HepG2 (cell line): ENCODE data around the gene C1QTNF5. TPM values are rescaled to one million over a fixed set of nuclear protein-coding genes. Genes with fewer than 3 reads are reported as not detected.

Experiments
- ATAC-seq: fragments of 200-7000 bp; cut with Tn5 transposase; 3 replicates; pipeline ENCODE4 v1.9.1; 2020; ENCODE audit warnings: mild to moderate bottlenecking, moderate library complexity
- BruUV-seq: library from RNA; stranded (reverse); fragments of 400-500 nt; replicated peaks from 2 replicates; lab custom pipeline; 2021; lab: Mats Ljungman, UMichigan
- CTCF ChIA-PET: fragments of 300-600 bp; formaldehyde crosslinking; extraction: SDS; loops from one replicate; lab custom pipeline; 2021; ENCODE audit warnings: low total read pairs, inconsistent platforms, low intra/inter-chr PET ratio; lab: Yijun Ruan, JAX
- POLR2A ChIA-PET: fragments of 350-600 bp; sonication (Branson Sonifier 250); formaldehyde crosslinking; loops from one replicate; lab custom pipeline; 2020; ENCODE audit warnings: antibody characterized with exemption, inconsistent platforms; lab: Yijun Ruan, JAX
- DNase-seq: peaks from one replicate; pipeline ENCODE4 v3.0.0-alpha.2; 2015; ENCODE audit warnings: low spot score
- FAIRE-seq: peaks from 3 replicates; lab custom pipeline; 2011; peaks lifted over from hg19 to GRCh38; lab: Jason Lieb, UNC
- H2AFZ ChIP-seq: one replicate; pipeline ENCODE4 v1.6.1; 2011; ENCODE audit warnings: low read length, inconsistent platforms
- H3K27ac ChIP-seq: fragments of 300-600 bp; 3 replicates; pipeline ENCODE4 v1.8.0; 2011; ENCODE audit warnings: mixed run types, mild to moderate bottlenecking, mixed read lengths, low read length, inconsistent platforms; ENCODE audit not compliant: insufficient read depth; ENCODE audit errors: extremely low read length
- H3K27me3 ChIP-seq, 2 experiments: fragments of 200-600 bp in 1 of 2; 2 replicates in 1 of 2; 3 replicates in 1 of 2; pipeline versions ENCODE4 v1.6.0 to v1.8.0; 2011; ENCODE audit warnings: low read length in 2 of 2, mild to moderate bottlenecking in 2 of 2, moderate library complexity in 2 of 2, inconsistent platforms in 1 of 2; ENCODE audit not compliant: insufficient read depth in 2 of 2, control insufficient read depth in 1 of 2
- H3K36me3 ChIP-seq, 2 experiments: fragments of 200-600 bp in 1 of 2; replicated peaks in 1 of 2; 2 replicates in 1 of 2; 3 replicates in 1 of 2; pipeline versions ENCODE4 v1.5.1 to v1.8.0; 2011; ENCODE audit warnings: low read length in 2 of 2, inconsistent platforms in 1 of 2; ENCODE audit not compliant: insufficient read depth in 2 of 2, control insufficient read depth in 1 of 2
- H3K4me1 ChIP-seq: 2 replicates; pipeline ENCODE4 v1.5.1; 2012; ENCODE audit warnings: low read length, inconsistent platforms; ENCODE audit not compliant: insufficient read depth
- H3K4me2 ChIP-seq: 2 replicates; pipeline ENCODE4 v1.6.0; 2011; ENCODE audit warnings: low read depth, low read length, inconsistent platforms
- H3K4me3 ChIP-seq, 3 experiments: fragments of 200-600 bp in 1 of 3; sonication (generic), shearing (Covaris generic) in 1 of 3; replicated peaks in 1 of 3; 2 replicates each; pipeline ENCODE4 v1.5.1; 2011 to 2016; ENCODE audit warnings: low read length in 3 of 3, inconsistent platforms in 2 of 3, low read depth in 2 of 3, mild to moderate bottlenecking in 2 of 3, control low read depth in 1 of 3, mixed read lengths in 1 of 3; ENCODE audit not compliant: insufficient read depth in 1 of 3
- H3K79me2 ChIP-seq: one replicate; pipeline ENCODE4 v1.6.1; 2011; ENCODE audit warnings: low read length, inconsistent platforms; ENCODE audit not compliant: insufficient read depth
- H3K9ac ChIP-seq: 2 replicates; pipeline ENCODE4 v1.6.0; 2011; ENCODE audit warnings: mild to moderate bottlenecking, low read depth, low read length, inconsistent platforms; ENCODE audit not compliant: insufficient read depth
- H3K9me3 ChIP-seq: 2 replicates; pipeline ENCODE4 v1.5.1; 2012; ENCODE audit warnings: mild to moderate bottlenecking, low read length
- H4K20me1 ChIP-seq: 2 replicates; pipeline ENCODE4 v1.6.0; 2011; ENCODE audit warnings: inconsistent platforms, mild to moderate bottlenecking, low read length, moderate library complexity; ENCODE audit not compliant: insufficient read depth
- ELF3 ChIP-seq: IDR thresholded peaks from 2 replicates; pipeline ENCODE4 v1.6.1; 2016; ENCODE audit warnings: missing genetic modification reagents, missing compliant biosample characterization
- EP300 ChIP-seq, 3 experiments: sonication (generic) in 1 of 3; formaldehyde crosslinking in 1 of 3; IDR thresholded peaks; 2 replicates each; pipeline versions ENCODE4 v1.5.1 to v1.6.1; 2011 to 2020; ENCODE audit warnings: low read depth in 2 of 3, low read length in 2 of 3, borderline replicate concordance in 1 of 3, improper control_type of control experiment in 1 of 3, mild to moderate bottlenecking in 1 of 3, missing genetic modification reagents in 1 of 3, moderate library complexity in 1 of 3
- FOXO4 ChIP-seq: sonication (generic); formaldehyde crosslinking; conservative IDR thresholded peaks from 2 replicates; pipeline ENCODE4 v1.8.1; 2023; ENCODE audit warnings: missing genetic modification reagents
- KLF13 ChIP-seq: sonication (generic); formaldehyde crosslinking; IDR thresholded peaks from 2 replicates; pipeline ENCODE4 v1.4.0; 2020; ENCODE audit warnings: mild to moderate bottlenecking, missing genetic modification reagents
- SALL1 ChIP-seq: sonication (generic); formaldehyde crosslinking; IDR thresholded peaks from 2 replicates; pipeline ENCODE4 v1.8.0; 2022; ENCODE audit warnings: mild to moderate bottlenecking, missing genetic modification reagents
- SOX13 ChIP-seq, 3 experiments: fragments of 450-650 bp in 1 of 3; sonication (generic) in 1 of 3; formaldehyde crosslinking in 1 of 3; IDR thresholded peaks in 2 of 3; conservative IDR thresholded peaks in 1 of 3; 2 replicates each; pipeline versions ENCODE4 v1.5.0 to v1.6.1; 2016 to 2020; ENCODE audit warnings: antibody characterized with exemption in 1 of 3, mild to moderate bottlenecking in 1 of 3, missing compliant biosample characterization in 1 of 3, missing genetic modification reagents in 1 of 3, moderate library complexity in 1 of 3
- TBP ChIP-seq: sonication (generic); formaldehyde crosslinking; IDR thresholded peaks from 2 replicates; pipeline ENCODE4 v1.5.0; 2020; ENCODE audit warnings: missing genetic modification reagents
- ZMYM4 ChIP-seq: sonication (generic); formaldehyde crosslinking; IDR thresholded peaks from 2 replicates; pipeline ENCODE4 v1.8.1; 2023; ENCODE audit warnings: mild to moderate bottlenecking, missing genetic modification reagents
- ZNF20 ChIP-seq: sonication (generic); formaldehyde crosslinking; IDR thresholded peaks from 2 replicates; pipeline ENCODE4 v1.4.0; 2020; ENCODE audit warnings: mild to moderate bottlenecking, moderate library complexity, missing genetic modification reagents
- ZNF510 ChIP-seq: sonication (generic); formaldehyde crosslinking; IDR thresholded peaks from 2 replicates; pipeline ENCODE4 v1.4.0; 2020; ENCODE audit warnings: low read depth, mild to moderate bottlenecking, missing genetic modification reagents
- ZNF558 ChIP-seq: sonication (generic); formaldehyde crosslinking; IDR thresholded peaks from 2 replicates; pipeline ENCODE4 v1.9.0; 2022; ENCODE audit warnings: mild to moderate bottlenecking, missing genetic modification reagents, borderline replicate concordance
- ZNF766 ChIP-seq: sonication (generic); formaldehyde crosslinking; IDR thresholded peaks from 2 replicates; pipeline ENCODE4 v1.5.0; 2020; ENCODE audit warnings: missing genetic modification reagents, borderline replicate concordance
- ZNF770 ChIP-seq: sonication (generic); formaldehyde crosslinking; IDR thresholded peaks from 2 replicates; pipeline ENCODE4 v1.5.0; 2020; ENCODE audit warnings: mild to moderate bottlenecking, missing genetic modification reagents
- WGBS: methylation state at CpG from one replicate; pipeline ENCODE4 v1.1.6; 2017; ENCODE audit warnings: low lambda C conversion rate; 5-methylcytosine and 5-hydroxymethylcytosine counted together
- in situ Hi-C: cut with HindIII; loops from 2 replicates; pipeline ENCODE4 v1.10.0; 2017; ENCODE audit warnings: low pct_unique_long_range_greater_than_20kb; ENCODE audit not compliant: extremely low pct_ligation_motif_present
- intact Hi-C: fragments of 100-400 bp; cut with micrococcal nuclease; formaldehyde crosslinking; loops from one replicate; pipeline ENCODE4 v1.10.0; 2022; ENCODE audit not compliant: unreplicated experiment
- polyA plus RNA-seq, 8 experiments: library from polyadenylated mRNA; depleted of rRNA in 3 of 8; stranded (reverse) in 7 of 8; unstranded in 1 of 8; fragments of >200 nt; fragmentation: Illumina TruSeq in 4 of 8; extraction: Trizol in 4 of 8; gene quantifications; 2 replicates each; pipeline versions ENCODE4 v1.2.1 to v1.2.3, GENCODE V29; 2011 to 2016; ENCODE audit warnings: low read depth in 4 of 8, missing spikeins in 1 of 8, mixed read lengths in 1 of 8; ENCODE audit not compliant: insufficient read depth in 1 of 8
- total RNA-seq, 5 experiments: library from RNA; depleted of rRNA; stranded (reverse); fragments of >200 nt; fragmentation: Illumina TruSeq; extraction: Trizol; gene quantifications; 2 replicates each; pipeline ENCODE4 v1.2.3, GENCODE V29; 2016; ENCODE audit warnings: low read depth in 1 of 5
- TF ChIP-seq, protein P1 (sequence below): sonication (generic); formaldehyde crosslinking; IDR thresholded peaks from 2 replicates; pipeline ENCODE4 v1.4.0; 2020; ENCODE audit warnings: missing genetic modification reagents
- TF ChIP-seq, protein P2 (sequence below): sonication (generic); formaldehyde crosslinking; IDR thresholded peaks from 2 replicates; pipeline ENCODE4 v1.8.0; 2023; ENCODE audit warnings: mild to moderate bottlenecking, missing genetic modification reagents

Gene C1QTNF5
- total and polyA plus RNA-seq, 2 of the 13 experiments (the other 11 are each of a cell fraction or from before 2014, with no cell fraction given) = 0.86 to 1.2 TPM

DNA sequence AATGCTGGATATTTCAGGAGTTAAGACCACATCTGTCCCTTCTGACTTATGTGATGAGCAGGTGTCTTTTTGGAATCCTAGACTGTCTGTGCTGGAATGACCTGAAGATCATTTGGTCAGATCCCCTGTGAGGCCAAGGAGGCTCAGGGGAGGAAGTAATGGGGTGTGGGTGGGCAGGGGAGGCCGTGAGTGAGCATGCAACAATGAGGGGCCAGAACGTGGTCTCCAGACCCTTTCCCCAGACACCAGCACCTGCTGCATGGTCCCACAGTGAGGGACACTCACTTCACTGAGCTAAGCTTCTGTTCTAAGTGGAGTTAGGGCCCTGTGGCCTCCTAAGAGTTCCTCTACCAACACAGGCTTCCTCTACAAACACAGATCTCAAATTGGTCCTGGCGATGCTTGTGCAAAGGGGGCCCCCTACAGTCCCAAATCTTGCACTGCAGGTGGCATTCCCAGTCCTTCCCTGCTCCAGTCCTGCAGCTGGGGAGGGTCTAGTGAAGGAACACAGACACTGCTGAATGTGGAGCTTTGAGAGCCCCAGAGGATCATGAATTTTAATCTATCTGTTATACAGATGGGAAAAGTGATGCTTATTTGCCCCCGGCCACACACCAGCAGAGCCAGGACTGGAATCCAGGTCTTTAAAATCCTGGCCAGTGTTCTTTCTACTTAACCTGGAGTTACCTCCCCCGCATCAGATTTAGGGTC lies 33.4 kb upstream of the C1QTNF5 start:
- H3K27ac ChIP-seq = no peak overlapping the region
- DNase-seq = peak; percentile 74
- peak; percentile 55 for ATAC-seq
- H3K9ac ChIP-seq = no peak overlapping the region
- BruUV-seq = no TSS peak
- CTCF ChIA-PET = interaction anchor here (1.0 to 1.8 kb wide), 6 partner anchors 17 to 101 kb away, joined by 3 to 17 read pairs (median 5); partner anchors contain the start of gene C1QTNF5
- H3K27me3 ChIP-seq = no peaks in the 10 kb centered on the region
- H2AFZ ChIP-seq = no peak overlapping the region
- peak; percentile 89 for FAIRE-seq
- peaks cover 100% of the 10 kb centered on the region for H3K4me1 ChIP-seq
- in situ Hi-C loops = loop anchor here (5.0 kb wide), 1 partner anchor 37 kb away; no protein-coding TSS in a partner anchor
- H4K20me1 ChIP-seq = no peaks in the 10 kb centered on the region
- WGBS = 43% methylated on average over 2 of the region's 5 CpGs
- POLR2A ChIA-PET = interaction anchor here (0.9 to 4.4 kb wide), 6 partner anchors 13 to 168 kb away, joined by 3 to 22 read pairs (median 4); partner anchors contain the start of genes CBL, MCAM and RNF26
- peaks cover 29% of the 10 kb centered on the region for H3K79me2 ChIP-seq
- intact Hi-C loops = loop anchor here (1.0 to 2.0 kb wide), 2 partner anchors 36 to 169 kb away; no protein-coding TSS in a partner anchor
- no peak overlapping the region for H3K4me3 ChIP-seq
- H3K4me2 ChIP-seq = peak overlapping the region; percentile 83; the same call in 1 of the 2 replicates
- no peaks in the 10 kb centered on the region for H3K9me3 ChIP-seq
- no peaks in the 10 kb centered on the region for H3K36me3 ChIP-seq
- TF ChIP-seq ZNF766 (no peak), ELF3 (0 out of 2 replicates have a peak, but pooled peaks have one; percentile 27), SALL1 (CRISPR knock-in tag) (0 out of 2 replicates have a peak, but pooled peaks have one; percentile 11), ZMYM4 (CRISPR knock-in tag) (0 out of 2 replicates have a peak, but pooled peaks have one; percentile 18), ZNF770 (CRISPR knock-in tag) (peak; percentile 51; the same call in 1 of the 2 replicates), EP300 (IDR thresholded peaks at IDR 0.05; ENCODE audit: low read depth in 2 of 2, low read length in 2 of 2) (0 out of 4 replicates have a peak, but pooled peaks of 1 of the 2 experiments have one; percentile 9), EP300 (CRISPR knock-in tag; IDR thresholded peaks at IDR 0.05; ENCODE audit: borderline replicate concordance) (no peak), KLF13 (CRISPR knock-in tag) (no peak), ZNF510 (CRISPR knock-in tag) (no peak), ZNF558 (no peak), ZNF20 (CRISPR knock-in tag) (no peak), SOX13 (IDR thresholded peaks at IDR 0.05) (no peak), SOX13 (CRISPR knock-in tag; conservative IDR thresholded peaks at IDR 0.05 in 1 of 2, IDR thresholded peaks at IDR 0.05 in 1 of 2) (no peak), TBP (CRISPR knock-in tag) (no peak), FOXO4 (CRISPR knock-in tag) (no peak)
- TF ChIP-seq, protein P1, sequence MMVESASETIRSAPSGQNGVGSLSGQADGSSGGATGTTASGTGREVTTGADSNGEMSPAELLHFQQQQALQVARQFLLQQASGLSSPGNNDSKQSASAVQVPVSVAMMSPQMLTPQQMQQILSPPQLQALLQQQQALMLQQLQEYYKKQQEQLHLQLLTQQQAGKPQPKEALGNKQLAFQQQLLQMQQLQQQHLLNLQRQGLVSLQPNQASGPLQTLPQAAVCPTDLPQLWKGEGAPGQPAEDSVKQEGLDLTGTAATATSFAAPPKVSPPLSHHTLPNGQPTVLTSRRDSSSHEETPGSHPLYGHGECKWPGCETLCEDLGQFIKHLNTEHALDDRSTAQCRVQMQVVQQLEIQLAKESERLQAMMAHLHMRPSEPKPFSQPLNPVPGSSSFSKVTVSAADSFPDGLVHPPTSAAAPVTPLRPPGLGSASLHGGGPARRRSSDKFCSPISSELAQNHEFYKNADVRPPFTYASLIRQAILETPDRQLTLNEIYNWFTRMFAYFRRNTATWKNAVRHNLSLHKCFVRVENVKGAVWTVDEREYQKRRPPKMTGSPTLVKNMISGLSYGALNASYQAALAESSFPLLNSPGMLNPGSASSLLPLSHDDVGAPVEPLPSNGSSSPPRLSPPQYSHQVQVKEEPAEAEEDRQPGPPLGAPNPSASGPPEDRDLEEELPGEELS (CRISPR knock-in tag) = 0 out of 2 replicates have a peak, but pooled peaks have one; percentile 12
- TF ChIP-seq, protein P2, sequence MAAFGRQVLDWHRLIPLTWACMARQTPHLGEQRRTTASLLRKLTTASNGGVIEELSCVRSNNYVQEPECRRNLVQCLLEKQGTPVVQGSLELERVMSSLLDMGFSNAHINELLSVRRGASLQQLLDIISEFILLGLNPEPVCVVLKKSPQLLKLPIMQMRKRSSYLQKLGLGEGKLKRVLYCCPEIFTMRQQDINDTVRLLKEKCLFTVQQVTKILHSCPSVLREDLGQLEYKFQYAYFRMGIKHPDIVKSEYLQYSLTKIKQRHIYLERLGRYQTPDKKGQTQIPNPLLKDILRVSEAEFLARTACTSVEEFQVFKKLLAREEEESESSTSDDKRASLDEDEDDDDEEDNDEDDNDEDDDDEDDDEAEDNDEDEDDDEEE = no peak
